Loucy (cell line): Measurements from ENCODE around the gene SCEL.

ENCODE experiments used
- H2AFZ ChIP-seq: fragments of 200-600 bp; sonication (generic); 2 replicates; pipeline ENCODE4 v1.6.0; 2016; ENCODE audit warnings: antibody characterized with exemption, mild to moderate bottlenecking, low read length, moderate library complexity
- H3F3A ChIP-seq: fragments of 200-600 bp; 2 replicates; pipeline ENCODE4 v1.6.0; 2016; ENCODE audit warnings: antibody characterized with exemption, low read depth, mild to moderate bottlenecking
- H3K27me3 ChIP-seq: fragments of 200-600 bp; sonication (generic); 2 replicates; pipeline ENCODE4 v1.6.1; 2014; ENCODE audit warnings: low read length, mild to moderate bottlenecking; ENCODE audit not compliant: insufficient read depth, poor library complexity, severe bottlenecking
- H3K36me3 ChIP-seq: fragments of 200-600 bp; sonication (generic); 2 replicates; pipeline ENCODE4 v1.6.1; 2016; ENCODE audit warnings: low read length; ENCODE audit not compliant: insufficient read depth
- H3K4me1 ChIP-seq: fragments of 200-600 bp; sonication (generic); 2 replicates; pipeline ENCODE4 v1.5.1; 2014; ENCODE audit warnings: low read length, mild to moderate bottlenecking; ENCODE audit not compliant: insufficient read depth, poor library complexity, severe bottlenecking
- H3K4me2 ChIP-seq: fragments of 200-600 bp; sonication (generic); 2 replicates; pipeline ENCODE4 v1.6.0; 2014; ENCODE audit warnings: antibody characterized with exemption, low read length, low read depth, mild to moderate bottlenecking; ENCODE audit not compliant: poor library complexity, severe bottlenecking
- H3K4me3 ChIP-seq: fragments of 200-600 bp; sonication (generic); 2 replicates; pipeline ENCODE4 v1.5.1; 2014; ENCODE audit warnings: low read length, mild to moderate bottlenecking, mixed read lengths; ENCODE audit not compliant: poor library complexity, severe bottlenecking
- H3K79me2 ChIP-seq: fragments of 200-600 bp; sonication (generic); 2 replicates; pipeline ENCODE4 v1.6.1; 2014; ENCODE audit warnings: low read length; ENCODE audit not compliant: insufficient read depth
- H3K9ac ChIP-seq: fragments of 200-600 bp; sonication (generic); 2 replicates; pipeline ENCODE4 v1.6.0; 2014; ENCODE audit warnings: mild to moderate bottlenecking, low read depth, low read length, moderate library complexity; ENCODE audit not compliant: poor library complexity, severe bottlenecking
- H3K9me2 ChIP-seq: fragments of 200-600 bp; sonication (generic); replicated peaks from 2 replicates; pipeline ENCODE4 v1.6.1; 2016; ENCODE audit warnings: low read depth, low read length, mixed read lengths
- H3K9me3 ChIP-seq: fragments of 200-600 bp; sonication (generic); 2 replicates; pipeline ENCODE4 v1.6.1; 2014; ENCODE audit warnings: mild to moderate bottlenecking, antibody characterized with exemption, low read length, low read depth; ENCODE audit not compliant: insufficient read depth
- H4K20me1 ChIP-seq: fragments of 200-600 bp; sonication (generic); 2 replicates; pipeline ENCODE4 v1.6.0; 2014; ENCODE audit warnings: antibody characterized with exemption, low read length, mild to moderate bottlenecking; ENCODE audit not compliant: insufficient read depth, poor library complexity, severe bottlenecking
- CTCF ChIP-seq: fragments of 200-600 bp; sonication (generic); conservative IDR thresholded peaks from 2 replicates; pipeline ENCODE4 v1.5.1; 2014; ENCODE audit warnings: mild to moderate bottlenecking, antibody characterized with exemption, low read length
- EZH2phosphoT487 ChIP-seq: fragments of 200-600 bp; IDR thresholded peaks from 2 replicates; pipeline ENCODE4 v1.6.1; 2018; ENCODE audit warnings: antibody characterized with exemption, mild to moderate bottlenecking, moderate library complexity, borderline replicate concordance

SCEL gene

GRCh38 chr13:77544758-77545338 is 9.3 kb downstream of the SCEL start:
- Histone ChIP-seq H3K9me3 (no peaks in the 10 kb centered on the region), H3K4me2 (no peak overlapping the region), H3K9ac (no peak overlapping the region)

GRCh38 chr13:77545626-77546412 is 10.3 kb downstream of the SCEL start:
- H3F3A ChIP-seq: no peaks in the 10 kb centered on the region
- TF ChIP-seq EZH2phosphoT487 (no peak), CTCF (no peak)
- H3K79me2 ChIP-seq: no peaks in the 10 kb centered on the region
- peaks cover 4% of the 10 kb centered on the region for H3K27me3 ChIP-seq
- H2AFZ ChIP-seq: no peak overlapping the region
- no peak overlapping the region for H3K4me3 ChIP-seq
- H4K20me1 ChIP-seq: no peaks in the 10 kb centered on the region
- H3K9me3 ChIP-seq: no peaks in the 10 kb centered on the region
- no peak overlapping the region for H3K9ac ChIP-seq
- no peak overlapping the region for H3K4me2 ChIP-seq
- H3K9me2 ChIP-seq: no peaks in the 10 kb centered on the region
- no peaks in the 10 kb centered on the region for H3K36me3 ChIP-seq
- H3K4me1 ChIP-seq: no peaks in the 10 kb centered on the region

More at GRCh38 chr13:77544758-77545338, 9.3 kb downstream of the SCEL start:
- TF ChIP-seq EZH2phosphoT487: no peak
- no peak for TF ChIP-seq CTCF
- Histone ChIP-seq H2AFZ (no peak overlapping the region), H3K9me2 (no peaks in the 10 kb centered on the region), H3K4me3 (no peak overlapping the region), H4K20me1 (no peaks in the 10 kb centered on the region), H3F3A (no peaks in the 10 kb centered on the region), H3K4me1 (no peaks in the 10 kb centered on the region), H3K27me3 (peaks cover 4% of the 10 kb centered on the region), H3K79me2 (no peaks in the 10 kb centered on the region), H3K36me3 (no peaks in the 10 kb centered on the region)

- Histone ChIP-seq H2AFZ (no peak overlapping the region), H3K4me1 (no peaks in the 10 kb centered on the region), H3K4me2 (no peak overlapping the region), H3K9me3 (no peaks in the 10 kb centered on the region), H3K9me2 (no peaks in the 10 kb centered on the region), H3K4me3 (no peak overlapping the region), H3F3A (no peaks in the 10 kb centered on the region), H3K27me3 (no peaks in the 10 kb centered on the region), H3K79me2 (no peaks in the 10 kb centered on the region), H4K20me1 (no peaks in the 10 kb centered on the region), H3K36me3 (no peaks in the 10 kb centered on the region), H3K9ac (no peak overlapping the region)
- TF ChIP-seq CTCF (no peak), EZH2phosphoT487 (no peak)
These were observed 12.6 kb downstream of the SCEL start for GRCh38 chr13:77548095-77548494.
